SJCRH30 (cell line): Measurements from ENCODE around the gene KIR2DL1. TPM values are rescaled to one million over a fixed set of nuclear protein-coding genes. Genes with fewer than 3 reads are reported as not detected.
"Not testable (repeated sequence)": the region's sequence is repeated elsewhere in the genome, so short reads cannot be mapped to it uniquely, and the experiment has no call there.

ENCODE experiments used
- DNase-seq, 2 experiments: peaks; one replicate each; pipeline ENCODE4 v3.0.0-alpha.2; 2015 to 2020
- H3K27ac ChIP-seq: fragments of 250-450 bp; sonication (Bioruptor Pico); 2 replicates; pipeline ENCODE4 v1.5.1; 2020; ENCODE audit warnings: mild to moderate bottlenecking, moderate library complexity
- H3K27me3 ChIP-seq: fragments of 250-450 bp; sonication (Bioruptor Pico); 2 replicates; pipeline ENCODE4 v1.5.1; 2020; ENCODE audit warnings: mild to moderate bottlenecking, moderate library complexity
- H3K36me3 ChIP-seq: fragments of 250-450 bp; sonication (Bioruptor Pico); 2 replicates; pipeline ENCODE4 v1.5.1; 2020; ENCODE audit warnings: mild to moderate bottlenecking, moderate library complexity
- H3K4me1 ChIP-seq: fragments of 250-450 bp; sonication (Bioruptor Pico); 2 replicates; pipeline ENCODE4 v1.5.1; 2020; ENCODE audit warnings: mild to moderate bottlenecking, moderate library complexity
- H3K4me3 ChIP-seq: fragments of 250-450 bp; sonication (Bioruptor Pico); 2 replicates; pipeline ENCODE4 v1.5.1; 2020; ENCODE audit warnings: mild to moderate bottlenecking, moderate library complexity
- H3K9me3 ChIP-seq: fragments of 250-450 bp; sonication (Bioruptor Pico); replicated peaks from 2 replicates; pipeline ENCODE4 v1.5.1; 2020; ENCODE audit warnings: mild to moderate bottlenecking, moderate library complexity
- total RNA-seq: library from RNA; depleted of rRNA; stranded (reverse); fragments of >200 nt; shearing (Covaris generic); gene quantifications from 2 replicates; pipeline ENCODE4 v1.2.3, GENCODE V29; 2014

Gene KIR2DL1
- total RNA-seq, 1 experiment from 2014 or later = not detected

GRCh38 chr19:54790711-54791110 lies 21.1 kb downstream of the KIR2DL1 start:
- no peaks in the 10 kb centered on the region for H3K36me3 ChIP-seq
- no peak overlapping the region for H3K27ac ChIP-seq
- no peaks in the 10 kb centered on the region for H3K27me3 ChIP-seq
- H3K4me3 ChIP-seq = no peak overlapping the region
- no peak for DNase-seq
- H3K4me1 ChIP-seq = no peaks in the 10 kb centered on the region
- H3K9me3 ChIP-seq = no peaks in the 10 kb centered on the region

GRCh38 chr19:54791476-54791875 lies 21.9 kb downstream of the KIR2DL1 start:
- Histone ChIP-seq H3K9me3 (no peaks in the 10 kb centered on the region), H3K4me3 (no peak overlapping the region), H3K27ac (no peak overlapping the region), H3K27me3 (no peaks in the 10 kb centered on the region), H3K4me1 (no peaks in the 10 kb centered on the region), H3K36me3 (no peaks in the 10 kb centered on the region)
- DNase-seq = no peak

- DNase-seq = no peak
- no peaks in the 10 kb centered on the region for H3K4me1 ChIP-seq
- H3K27me3 ChIP-seq = no peaks in the 10 kb centered on the region
- no peak overlapping the region for H3K4me3 ChIP-seq
- no peaks in the 10 kb centered on the region for H3K36me3 ChIP-seq
- no peak overlapping the region for H3K27ac ChIP-seq
- H3K9me3 ChIP-seq = no peaks in the 10 kb centered on the region
Measured at GRCh38 chr19:54792814-54793213, 23.2 kb downstream of the KIR2DL1 start.

GRCh38 chr19:54795758-54796157 lies 26.2 kb downstream of the KIR2DL1 start:
- Histone ChIP-seq H3K4me3 (no peak overlapping the region), H3K9me3 (no peaks in the 10 kb centered on the region), H3K36me3 (no peaks in the 10 kb centered on the region), H3K27me3 (no peaks in the 10 kb centered on the region), H3K4me1 (no peaks in the 10 kb centered on the region), H3K27ac (no peak overlapping the region)
- no peak for DNase-seq

GRCh38 chr19:54803410-54803809 lies 33.8 kb downstream of the KIR2DL1 start, which contains the start of gene KIR2DL4:
TSS of gene KIR2DL4 (plus strand) at chr19:54803610. CDS start at chr19:54803652, 42 bp downstream.
- Histone ChIP-seq H3K4me3 (no peak within 1 kb of the TSS), H3K27ac (no peak within 1 kb of the TSS), H3K4me1 (no peaks in the 10 kb centered on the region), H3K9me3 (no peaks in the 10 kb centered on the region), H3K27me3 (no peaks in the 10 kb centered on the region), H3K36me3 (no peaks in the 10 kb centered on the region)
- DNase-seq = no peak

GRCh38 chr19:54804101-54804500 lies 34.5 kb downstream of the KIR2DL1 start:
- Histone ChIP-seq H3K27me3 (no peaks in the 10 kb centered on the region), H3K9me3 (no peaks in the 10 kb centered on the region), H3K27ac (no peak overlapping the region), H3K4me3 (no peak overlapping the region), H3K4me1 (no peaks in the 10 kb centered on the region), H3K36me3 (no peaks in the 10 kb centered on the region)
- DNase-seq = no peak

- H3K36me3 ChIP-seq = no peaks in the 10 kb centered on the region
- no peak overlapping the region for H3K27ac ChIP-seq
- no peak overlapping the region for H3K4me3 ChIP-seq
- no peaks in the 10 kb centered on the region for H3K4me1 ChIP-seq
- no peaks in the 10 kb centered on the region for H3K9me3 ChIP-seq
- H3K27me3 ChIP-seq = no peaks in the 10 kb centered on the region
- no peak for DNase-seq
Measured at GRCh38 chr19:54804571-54804970, 35.0 kb downstream of the KIR2DL1 start.

GRCh38 chr19:54805665-54806515 lies 36.3 kb downstream of the KIR2DL1 start:
- no peak for DNase-seq

GRCh38 chr19:54806516-54806838 lies 36.9 kb downstream of the KIR2DL1 start:
- Histone ChIP-seq H3K4me3 (no peak overlapping the region), H3K36me3 (no peaks in the 10 kb centered on the region), H3K9me3 (no peaks in the 10 kb centered on the region), H3K4me1 (no peaks in the 10 kb centered on the region), H3K27ac (no peak overlapping the region), H3K27me3 (no peaks in the 10 kb centered on the region)
- DNase-seq = no peak

More at GRCh38 chr19:54805665-54806515, 36.3 kb downstream of the KIR2DL1 start:
- no peaks in the 10 kb centered on the region for H3K9me3 ChIP-seq
- no peak overlapping the region for H3K27ac ChIP-seq
- no peak overlapping the region for H3K4me3 ChIP-seq
- no peaks in the 10 kb centered on the region for H3K4me1 ChIP-seq
- H3K36me3 ChIP-seq = no peaks in the 10 kb centered on the region
- H3K27me3 ChIP-seq = no peaks in the 10 kb centered on the region

- H3K27ac ChIP-seq, H3K36me3 ChIP-seq, H3K4me1 ChIP-seq, DNase-seq, H3K4me3 ChIP-seq, H3K9me3 ChIP-seq, H3K27me3 ChIP-seq: not testable (repeated sequence)
Measured at GRCh38 chr19:54814571-54814970, 45.0 kb downstream of the KIR2DL1 start.

GRCh38 chr19:54816251-54816650 lies 46.7 kb downstream of the KIR2DL1 start, which contains the start of gene KIR3DL1:
TSS of gene KIR3DL1 (plus strand) at chr19:54816468.
- H3K4me1 ChIP-seq, H3K9me3 ChIP-seq, DNase-seq, H3K4me3 ChIP-seq, H3K27me3 ChIP-seq, H3K27ac ChIP-seq, H3K36me3 ChIP-seq: not testable (repeated sequence)

- no peak for DNase-seq
- no peak overlapping the region for H3K4me3 ChIP-seq
- no peaks in the 10 kb centered on the region for H3K36me3 ChIP-seq
- H3K27ac ChIP-seq = no peak overlapping the region
- H3K4me1 ChIP-seq = no peaks in the 10 kb centered on the region
- no peaks in the 10 kb centered on the region for H3K27me3 ChIP-seq
- no peaks in the 10 kb centered on the region for H3K9me3 ChIP-seq
Measured at GRCh38 chr19:54817670-54818536, 48.3 kb downstream of the KIR2DL1 start.

- H3K4me3 ChIP-seq, H3K9me3 ChIP-seq, H3K27me3 ChIP-seq, DNase-seq, H3K27ac ChIP-seq, H3K4me1 ChIP-seq, H3K36me3 ChIP-seq: not testable (repeated sequence)
Measured at GRCh38 chr19:54824416-54824815, 54.8 kb downstream of the KIR2DL1 start.

- H3K27me3 ChIP-seq, H3K4me3 ChIP-seq, H3K9me3 ChIP-seq, H3K27ac ChIP-seq, DNase-seq, H3K4me1 ChIP-seq, H3K36me3 ChIP-seq: not testable (repeated sequence)
Measured at GRCh38 chr19:54825326-54825725, 55.7 kb downstream of the KIR2DL1 start.

GRCh38 chr19:54828064-54828463 lies 58.5 kb downstream of the KIR2DL1 start:
- H3K36me3 ChIP-seq, H3K4me1 ChIP-seq, H3K9me3 ChIP-seq, DNase-seq, H3K27me3 ChIP-seq, H3K4me3 ChIP-seq, H3K27ac ChIP-seq: not testable (repeated sequence)
